Fibroblast of lung (primary cell): ENCODE measurements around the gene FZR1. TPM values are rescaled to one million over a fixed set of nuclear protein-coding genes. Genes with fewer than 3 reads are reported as not detected.

Experiments
- DNase-seq, 2 donors: peaks; one replicate each; pipeline versions ENCODE4 v3.0.0 to v3.0.0-alpha.2; 2010; ENCODE audit warnings: low read depth in 2 of 2
- H2AFZ ChIP-seq: 2 replicates; pipeline ENCODE4 v1.5.1; 2012; ENCODE audit warnings: low read length, control low read depth, inconsistent platforms
- H3K27ac ChIP-seq: 2 replicates; pipeline ENCODE4 v1.5.1; 2011; ENCODE audit warnings: low read length, control low read depth; ENCODE audit not compliant: insufficient read depth
- H3K27me3 ChIP-seq: 2 replicates; pipeline ENCODE4 v1.5.1; 2011; ENCODE audit warnings: mild to moderate bottlenecking, low read length; ENCODE audit not compliant: control insufficient read depth, insufficient read depth
- H3K36me3 ChIP-seq: 2 replicates; pipeline ENCODE4 v1.5.1; 2011; ENCODE audit warnings: low read length; ENCODE audit not compliant: control insufficient read depth, insufficient read depth
- H3K4me1 ChIP-seq: 2 replicates; pipeline ENCODE4 v1.5.1; 2011; ENCODE audit warnings: low read length; ENCODE audit not compliant: control insufficient read depth, insufficient read depth; ENCODE audit errors: extremely low read depth
- H3K4me2 ChIP-seq: 2 replicates; pipeline ENCODE4 v1.5.1; 2011; ENCODE audit warnings: low read length, control low read depth; ENCODE audit not compliant: insufficient read depth; ENCODE audit errors: extremely low read depth
- H3K4me3 ChIP-seq, 4 experiments: fragments of 200-600 bp in 1 of 4; sonication (generic) in 1 of 4; replicated peaks in 1 of 4; 2 replicates each; pipeline ENCODE4 v1.5.1; 2011 to 2016; ENCODE audit warnings: low read length in 4 of 4, low read depth in 3 of 4, mild to moderate bottlenecking in 3 of 4, control low read depth in 2 of 4, inconsistent platforms in 1 of 4, mixed read lengths in 1 of 4; ENCODE audit not compliant: insufficient read depth in 1 of 4; ENCODE audit errors: control extremely low read depth in 1 of 4
- H3K79me2 ChIP-seq: 2 replicates; pipeline ENCODE4 v1.5.1; 2012; ENCODE audit warnings: mild to moderate bottlenecking, low read length, inconsistent platforms; ENCODE audit not compliant: control insufficient read depth, insufficient read depth
- H3K9ac ChIP-seq: 2 replicates; pipeline ENCODE4 v1.5.1; 2011; ENCODE audit warnings: mild to moderate bottlenecking, low read length, control low read depth; ENCODE audit not compliant: insufficient read depth
- H3K9me3 ChIP-seq: 2 replicates; pipeline ENCODE4 v1.5.1; 2012; ENCODE audit warnings: low read depth, low read length; ENCODE audit not compliant: control insufficient read depth, insufficient read depth
- H4K20me1 ChIP-seq: 2 replicates; pipeline ENCODE4 v1.5.1; 2011; ENCODE audit warnings: low read length; ENCODE audit not compliant: control insufficient read depth, insufficient read depth; ENCODE audit errors: extremely low read depth
- CTCF ChIP-seq, 2 donors: IDR thresholded peaks in 1 of 2; conservative IDR thresholded peaks in 1 of 2; 1 replicate in 1 of 2; 2 replicates in 1 of 2; pipeline ENCODE4 v1.5.1; 2011 to 2012; ENCODE audit warnings: low read length in 2 of 2, control low read depth in 1 of 2, inconsistent platforms in 1 of 2, low read depth in 1 of 2, mild to moderate bottlenecking in 1 of 2
- EZH2 ChIP-seq: IDR thresholded peaks from 2 replicates; pipeline ENCODE4 v1.5.1; 2012; ENCODE audit warnings: low read length, control low read depth, mild to moderate bottlenecking; ENCODE audit errors: missing control alignments
- polyA plus RNA-seq, 2 donors: library from polyadenylated mRNA; depleted of rRNA in 1 of 2; stranded (reverse) in 1 of 2; unstranded in 1 of 2; fragments of >200 nt; gene quantifications; 2 replicates each; pipeline ENCODE4 v1.2.1, GENCODE V29; 2011 to 2012; ENCODE audit warnings: missing spikeins in 1 of 2
- total RNA-seq: library from RNA; depleted of rRNA; stranded (reverse); fragments of >200 nt; gene quantifications from 2 replicates; pipeline ENCODE4 v1.2.1, GENCODE V29; 2014

FZR1 gene
- total and polyA plus RNA-seq, 2 donors (not counting 1 experiment from before 2014, with no cell fraction given): 15.0 to 38.0 TPM

- Histone ChIP-seq H3K9me3 (no peaks in the 10 kb centered on the region), H4K20me1 (no peaks in the 10 kb centered on the region), H3K36me3 (peaks cover 21% of the 10 kb centered on the region), H3K4me3 (no peak overlapping the region), H3K4me2 (no peak overlapping the region), H3K27ac (no peak overlapping the region), H2AFZ (no peak overlapping the region), H3K9ac (no peak overlapping the region), H3K4me1 (no peaks in the 10 kb centered on the region), H3K27me3 (no peaks in the 10 kb centered on the region), H3K79me2 (peaks cover 4% of the 10 kb centered on the region)
- TF ChIP-seq CTCF (conservative IDR thresholded peaks at IDR 0.05 in 1 of 2, IDR thresholded peaks at IDR 0.05 in 1 of 2; ENCODE audit: low read depth in 1 of 2, low read length in 2 of 2): no peak
- no peak for TF ChIP-seq EZH2
- no peak for DNase-seq
These were observed 12.5 kb upstream of the FZR1 start for GRCh38 chr19:3493651-3494050.

- H3K79me2 ChIP-seq: peaks cover 6% of the 10 kb centered on the region
- no peak for DNase-seq
- H3K4me3 ChIP-seq: no peak overlapping the region
- no peaks in the 10 kb centered on the region for H3K27me3 ChIP-seq
- no peaks in the 10 kb centered on the region for H4K20me1 ChIP-seq
- TF ChIP-seq EZH2 (no peak), CTCF (conservative IDR thresholded peaks at IDR 0.05 in 1 of 2, IDR thresholded peaks at IDR 0.05 in 1 of 2; ENCODE audit: low read depth in 1 of 2, low read length in 2 of 2) (no peak)
- H3K4me2 ChIP-seq: no peak overlapping the region
- H3K9me3 ChIP-seq: no peaks in the 10 kb centered on the region
- H2AFZ ChIP-seq: no peak overlapping the region
- H3K36me3 ChIP-seq: peaks cover 21% of the 10 kb centered on the region
- no peak overlapping the region for H3K27ac ChIP-seq
- H3K4me1 ChIP-seq: no peaks in the 10 kb centered on the region
- H3K9ac ChIP-seq: no peak overlapping the region
These were observed 12.1 kb upstream of the FZR1 start for GRCh38 chr19:3494051-3494450.

- no peak overlapping the region for H2AFZ ChIP-seq
- no peaks in the 10 kb centered on the region for H3K9me3 ChIP-seq
- peaks cover 10% of the 10 kb centered on the region for H3K79me2 ChIP-seq
- H3K9ac ChIP-seq: no peak overlapping the region
- no peaks in the 10 kb centered on the region for H4K20me1 ChIP-seq
- TF ChIP-seq EZH2 (no peak), CTCF (conservative IDR thresholded peaks at IDR 0.05 in 1 of 2, IDR thresholded peaks at IDR 0.05 in 1 of 2; ENCODE audit: low read depth in 1 of 2, low read length in 2 of 2) (no peak)
- no peak overlapping the region for H3K4me2 ChIP-seq
- peaks cover under 1% of the 10 kb centered on the region for H3K4me1 ChIP-seq
- no peak overlapping the region for H3K27ac ChIP-seq
- H3K4me3 ChIP-seq: no peak overlapping the region
- no peaks in the 10 kb centered on the region for H3K27me3 ChIP-seq
- no peak for DNase-seq
- H3K36me3 ChIP-seq: peaks cover 21% of the 10 kb centered on the region
These were observed 11.6 kb upstream of the FZR1 start for GRCh38 chr19:3494559-3494958.
